ENCODE data around the gene EFNA5.

GRCh38 chr5:107580889-107581820 lies 89.6 kb downstream of the EFNA5 start:
- no peak for TF ChIP-seq POLR2AphosphoS5 (IDR thresholded peaks at IDR 0.05; ENCODE audit: low read depth, low read length)
- TF ChIP-seq POLR2A (IDR thresholded peaks at IDR 0.05; ENCODE audit: low read depth, low read length), result no peak
- TF ChIP-seq TAF1 (IDR thresholded peaks at IDR 0.05; ENCODE audit: low read depth, low read length), result no peak
- TF ChIP-seq PAX5 (IDR thresholded peaks at IDR 0.05; ENCODE audit: insufficient read depth, low read length, severe bottlenecking), result no peak
- TF ChIP-seq SPI1 (IDR thresholded peaks at IDR 0.05; ENCODE audit: low read depth, low read length), result no peak
- TF ChIP-seq POU2F2 (IDR thresholded peaks at IDR 0.05; ENCODE audit: low read depth, low read length), result no peak
